Measurements from ENCODE around the gene STX2.

GRCh38 chr12:130878193-130879185 is 39.4 kb upstream of the STX2 start:
- peak; percentile 79; the same call in 1 of the 2 replicates for TF ChIP-seq POLR2A (IDR thresholded peaks at IDR 0.05; ENCODE audit: low read depth, low read length)
- peak; percentile 95 for TF ChIP-seq POLR2AphosphoS5 (IDR thresholded peaks at IDR 0.05; ENCODE audit: low read depth, low read length)
- TF ChIP-seq TAF1 (IDR thresholded peaks at IDR 0.05; ENCODE audit: borderline replicate concordance, low read depth, low read length), result no peak
